ENCODE measurements around the gene CAMK2B.

CAMK2B gene

DNA sequence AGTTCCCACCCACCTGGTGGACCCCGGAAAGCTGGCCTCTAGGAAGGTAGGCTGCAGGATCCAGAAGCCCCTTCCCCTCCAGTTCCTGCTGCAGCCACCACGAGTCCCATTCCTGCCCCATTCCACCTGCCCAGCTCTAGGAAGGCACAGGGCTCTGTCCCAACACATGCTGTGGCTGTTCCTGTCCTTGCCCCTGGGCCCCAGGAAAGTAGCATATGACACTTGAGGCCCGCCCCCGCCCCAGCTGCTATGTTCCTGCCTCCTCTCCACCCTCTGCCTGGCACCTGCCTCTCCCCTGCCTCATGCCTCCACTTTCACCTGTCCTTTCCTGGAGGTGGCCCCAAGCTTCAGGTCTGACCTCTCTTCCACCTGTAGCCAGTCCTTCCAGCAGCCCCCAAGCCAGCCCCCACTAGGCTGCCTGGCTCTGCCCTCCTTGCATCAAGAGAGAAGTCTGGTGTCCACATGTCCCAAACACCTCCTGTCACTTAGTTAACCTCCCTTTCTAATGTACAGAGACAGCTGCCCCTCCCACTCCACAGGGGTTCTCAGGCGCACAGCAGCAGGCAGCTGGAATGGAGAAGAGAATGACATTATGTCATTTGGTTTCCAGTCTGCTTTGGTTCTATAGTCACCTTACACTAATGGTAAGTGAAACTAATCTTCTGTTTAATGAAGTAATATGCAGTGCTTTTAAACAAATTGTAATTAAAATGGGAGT is 101.9 kb downstream of the CAMK2B start:
- Histone ChIP-seq H3K79me2 (ENCODE audit: low read length) (no peaks in the 10 kb centered on the region), H3K4me1 (ENCODE audit: low read length) (no peaks in the 10 kb centered on the region), H3K36me3 (replicated peaks; ENCODE audit: insufficient read depth, low read length) (no peaks in the 10 kb centered on the region), H2AFZ (ENCODE audit: low read length) (no peak overlapping the region), H3K27me3 (replicated peaks; ENCODE audit: insufficient read depth, low read length) (peaks cover 65% of the 10 kb centered on the region), H3K9me3 (replicated peaks; ENCODE audit: insufficient read depth, low read length) (no peaks in the 10 kb centered on the region), H3K9ac (ENCODE audit: low read length) (no peak overlapping the region), H3K9me2 (replicated peaks; ENCODE audit: insufficient read depth, low read length) (no peaks in the 10 kb centered on the region), H3K27ac (ENCODE audit: low read length) (no peak overlapping the region), H3F3A (ENCODE audit: insufficient read depth, low read length) (no peaks in the 10 kb centered on the region), H4K20me1 (ENCODE audit: insufficient read depth, low read length) (no peaks in the 10 kb centered on the region), H3K4me2 (ENCODE audit: low read depth, low read length) (no peak overlapping the region), H3K4me3 (ENCODE audit: low read length) (no peak overlapping the region)
- no peak for DNase-seq
- TF ChIP-seq CTCF (IDR thresholded peaks at IDR 0.05; ENCODE audit: low read length) (no peak), EZH2phosphoT487 (IDR thresholded peaks at IDR 0.05; ENCODE audit: low read length) (no peak), EZH2 (optimal IDR thresholded peaks at IDR 0.05; ENCODE audit: low read depth, low read length) (no peak)

DNA sequence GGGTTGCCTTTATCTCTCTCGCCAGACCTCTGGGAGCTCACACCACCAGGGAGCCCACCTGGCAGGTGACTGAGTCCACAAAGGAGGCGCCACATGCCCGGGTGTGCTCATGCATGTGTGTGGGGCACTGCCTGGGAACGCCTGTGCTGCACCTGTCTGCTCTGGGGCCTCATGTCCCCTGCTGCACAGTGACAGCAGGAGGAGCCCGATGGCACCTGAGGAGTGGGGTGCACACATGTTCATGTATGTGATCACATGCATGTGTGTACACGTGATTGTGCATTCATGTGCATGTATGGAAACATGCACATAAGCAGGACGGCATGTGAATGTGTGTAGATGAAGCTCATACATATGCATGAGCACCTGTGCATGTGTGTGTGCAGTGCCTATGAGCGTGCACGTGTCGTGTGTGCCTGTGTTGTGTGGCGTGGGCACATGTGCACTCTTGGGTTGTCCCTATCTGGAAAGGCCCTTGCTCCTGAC is 102.6 kb downstream of the CAMK2B start:
- no peaks in the 10 kb centered on the region for H3K4me1 ChIP-seq (ENCODE audit: low read length)
- DNase-seq: no peak
- no peaks in the 10 kb centered on the region for H3K9me3 ChIP-seq (replicated peaks; ENCODE audit: insufficient read depth, low read length)
- no peaks in the 10 kb centered on the region for H3K36me3 ChIP-seq (replicated peaks; ENCODE audit: insufficient read depth, low read length)
- H3K9ac ChIP-seq (ENCODE audit: low read length): no peak overlapping the region
- H3K9me2 ChIP-seq (replicated peaks; ENCODE audit: insufficient read depth, low read length): no peaks in the 10 kb centered on the region
- no peaks in the 10 kb centered on the region for H3F3A ChIP-seq (ENCODE audit: insufficient read depth, low read length)
- H3K79me2 ChIP-seq (ENCODE audit: low read length): no peaks in the 10 kb centered on the region
- H2AFZ ChIP-seq (ENCODE audit: low read length): no peak overlapping the region
- no peak overlapping the region for H3K4me3 ChIP-seq (ENCODE audit: low read length)
- H3K27ac ChIP-seq (ENCODE audit: low read length): no peak overlapping the region
- TF ChIP-seq EZH2phosphoT487 (IDR thresholded peaks at IDR 0.05; ENCODE audit: low read length) (no peak), EZH2 (optimal IDR thresholded peaks at IDR 0.05; ENCODE audit: low read depth, low read length) (no peak), CTCF (IDR thresholded peaks at IDR 0.05; ENCODE audit: low read length) (no peak)
- H4K20me1 ChIP-seq (ENCODE audit: insufficient read depth, low read length): no peaks in the 10 kb centered on the region
- no peak overlapping the region for H3K4me2 ChIP-seq (ENCODE audit: low read depth, low read length)
- peaks cover 58% of the 10 kb centered on the region for H3K27me3 ChIP-seq (replicated peaks; ENCODE audit: insufficient read depth, low read length)

DNA sequence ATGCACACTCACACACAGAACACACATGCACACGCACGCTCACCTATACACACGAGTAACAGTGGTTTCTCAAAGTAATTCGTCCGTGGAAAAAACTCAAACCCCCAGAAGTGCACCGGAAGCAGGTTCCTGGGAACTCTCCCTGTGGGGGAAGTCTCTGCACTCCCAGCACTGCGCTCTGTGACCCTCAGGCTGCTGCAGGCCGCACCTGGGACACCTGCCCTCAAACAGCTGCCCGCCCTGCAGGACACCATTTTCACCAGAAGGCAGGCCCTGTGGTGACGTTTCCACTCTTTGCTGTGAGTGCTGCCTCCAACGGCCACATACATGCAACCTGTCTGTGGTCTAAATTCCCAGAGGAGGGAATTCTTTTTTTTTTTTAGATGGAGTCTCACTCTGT is 103.3 kb downstream of the CAMK2B start:
- H3K4me2 ChIP-seq (ENCODE audit: low read depth, low read length): no peak overlapping the region
- H3K9ac ChIP-seq (ENCODE audit: low read length): no peak overlapping the region
- DNase-seq: no peak

More for the DNA sequence above, 103.3 kb downstream of the CAMK2B start:
- H3K9me3 ChIP-seq (replicated peaks; ENCODE audit: insufficient read depth, low read length): no peaks in the 10 kb centered on the region
- peaks cover 57% of the 10 kb centered on the region for H3K27me3 ChIP-seq (replicated peaks; ENCODE audit: insufficient read depth, low read length)
- no peak overlapping the region for H3K4me3 ChIP-seq (ENCODE audit: low read length)
- no peak overlapping the region for H3K27ac ChIP-seq (ENCODE audit: low read length)
- H4K20me1 ChIP-seq (ENCODE audit: insufficient read depth, low read length): no peaks in the 10 kb centered on the region
- H3K79me2 ChIP-seq (ENCODE audit: low read length): no peaks in the 10 kb centered on the region
- TF ChIP-seq CTCF (IDR thresholded peaks at IDR 0.05; ENCODE audit: low read length): no peak
- TF ChIP-seq EZH2phosphoT487 (IDR thresholded peaks at IDR 0.05; ENCODE audit: low read length): no peak
- TF ChIP-seq EZH2 (optimal IDR thresholded peaks at IDR 0.05; ENCODE audit: low read depth, low read length): no peak
- no peaks in the 10 kb centered on the region for H3F3A ChIP-seq (ENCODE audit: insufficient read depth, low read length)
- no peaks in the 10 kb centered on the region for H3K36me3 ChIP-seq (replicated peaks; ENCODE audit: insufficient read depth, low read length)
- H3K4me1 ChIP-seq (ENCODE audit: low read length): no peaks in the 10 kb centered on the region
- no peaks in the 10 kb centered on the region for H3K9me2 ChIP-seq (replicated peaks; ENCODE audit: insufficient read depth, low read length)
- H2AFZ ChIP-seq (ENCODE audit: low read length): no peak overlapping the region

All from MM.1S (cell line).